ENCODE measurements around the gene KDM6A.
"Not testable (repeated sequence)": the region's sequence is repeated elsewhere in the genome, so short reads cannot be mapped to it uniquely, and the experiment has no call there.

KDM6A gene

DNA sequence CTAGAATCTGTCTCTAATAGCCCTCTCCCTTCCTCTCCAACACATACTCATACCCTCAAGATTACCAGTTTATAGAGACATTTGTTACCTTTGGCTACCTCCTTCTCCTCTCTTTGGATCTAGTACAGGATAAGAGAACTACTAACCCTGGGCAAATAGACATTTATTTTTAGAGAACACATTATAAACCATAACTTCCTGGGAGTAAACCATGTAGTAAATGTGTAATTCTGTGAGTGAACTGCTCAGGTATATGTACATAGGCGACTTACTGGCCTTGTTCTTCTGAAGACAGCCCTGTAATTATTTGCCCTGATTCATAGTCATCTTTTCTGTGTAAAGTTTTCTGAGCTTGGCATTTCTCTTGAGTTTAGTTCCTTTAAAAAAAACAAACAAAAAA is 94.2 kb downstream of the KDM6A start:
- no peak for DNase-seq

DNA sequence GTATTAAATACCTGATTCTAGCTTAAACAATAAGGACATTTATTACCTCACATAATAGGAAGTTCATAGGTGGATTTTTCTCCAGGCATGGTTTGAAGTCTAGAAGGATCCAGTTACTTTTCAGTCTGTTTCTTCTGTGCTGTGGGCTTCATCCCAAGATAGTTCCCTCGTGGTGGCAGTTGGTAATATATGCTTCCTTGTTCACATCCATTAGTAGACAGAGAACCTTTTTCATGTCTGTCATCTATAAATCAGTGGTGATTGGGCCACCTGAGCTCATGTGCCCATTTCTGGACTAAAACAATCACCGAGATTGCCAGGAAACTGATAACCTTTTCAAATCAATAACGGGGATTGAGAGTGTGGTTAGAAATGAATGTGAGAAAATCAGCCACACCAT is 97.7 kb downstream of the KDM6A start:
- DNase-seq: no peak

DNA sequence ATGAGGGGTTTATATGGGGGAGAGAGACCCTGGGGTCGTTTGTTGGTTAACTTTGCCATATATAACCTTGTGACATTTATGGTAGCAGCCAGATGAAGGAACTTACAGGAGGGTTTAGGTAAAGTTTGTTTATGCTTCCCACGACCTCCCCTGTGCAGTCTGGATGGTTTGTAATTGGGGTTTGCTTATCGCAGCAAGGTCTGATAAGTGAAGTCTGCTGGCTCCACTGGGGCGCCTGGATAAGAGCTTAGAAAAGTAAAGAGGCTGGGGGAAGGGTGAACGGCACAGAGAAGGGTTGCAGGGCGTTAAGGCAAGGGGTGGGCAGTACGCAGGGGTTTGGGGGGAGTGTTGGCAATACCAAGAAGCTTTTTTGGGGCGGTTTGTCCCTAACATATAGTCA is 98.7 kb downstream of the KDM6A start:
- DNase-seq: no peak

DNA sequence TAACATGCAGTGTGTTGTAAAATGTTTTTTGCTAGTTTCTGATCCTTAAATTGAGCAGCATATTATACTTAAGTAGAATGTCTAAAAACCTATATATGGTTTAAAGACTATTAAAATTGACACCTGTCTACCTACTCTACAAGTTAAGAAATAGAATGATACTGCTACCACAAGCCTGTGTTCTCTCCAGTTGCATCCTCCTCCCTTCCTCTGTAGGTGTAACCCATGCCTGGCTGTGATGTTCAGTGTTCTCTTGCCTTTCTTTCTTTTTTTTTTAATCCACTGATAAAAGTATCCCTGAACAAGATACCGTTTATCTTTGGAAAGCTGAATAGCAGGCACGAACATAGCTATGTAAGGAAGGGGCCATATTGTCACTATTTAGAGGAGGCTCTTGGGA is 99.1 kb downstream of the KDM6A start:
- no peak for DNase-seq

DNA sequence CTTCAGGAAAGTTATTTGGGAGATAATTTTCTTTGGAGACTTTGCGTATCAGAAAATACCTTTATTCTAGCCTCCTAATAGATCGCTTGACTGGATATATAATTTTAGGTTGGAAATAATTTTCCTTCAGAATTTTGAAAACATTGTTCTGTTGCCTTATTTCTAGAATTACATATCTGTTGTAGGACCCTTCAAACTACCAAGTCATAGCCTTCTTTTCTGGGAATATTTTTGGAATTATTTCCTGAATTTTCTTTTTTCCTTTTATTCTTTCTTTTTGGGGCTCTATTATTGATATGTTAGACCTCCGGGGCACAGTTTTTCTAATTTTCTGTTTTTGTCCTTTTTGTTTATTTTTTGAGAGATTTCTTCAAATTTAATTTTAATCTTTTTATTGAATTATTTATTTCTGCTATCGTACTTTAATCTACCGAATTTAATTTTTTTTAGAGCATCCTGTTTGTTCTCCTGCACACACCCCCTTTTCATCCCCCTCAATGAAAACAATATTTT is 100.5 kb downstream of the KDM6A start:
- no peak for DNase-seq

DNA sequence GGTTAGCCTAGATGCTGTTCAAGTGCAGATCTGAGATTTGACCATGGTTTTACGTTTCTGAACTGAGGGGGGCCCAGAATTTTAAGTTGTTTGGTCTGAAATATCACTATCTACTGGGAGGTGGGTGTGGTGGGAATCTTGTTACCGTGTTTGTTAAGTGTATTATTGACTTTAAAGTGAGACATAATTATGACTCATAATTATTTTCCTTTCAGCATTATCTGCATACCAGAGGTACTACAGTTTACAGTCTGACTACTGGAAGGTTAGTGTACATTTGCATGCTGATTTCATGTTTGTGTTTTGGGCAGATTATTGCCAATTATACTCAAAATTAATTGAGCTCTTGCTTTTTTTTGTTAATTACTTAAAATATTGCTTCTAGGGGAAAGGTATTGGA is 101.5 kb downstream of the KDM6A start:
- no peak for DNase-seq

DNA sequence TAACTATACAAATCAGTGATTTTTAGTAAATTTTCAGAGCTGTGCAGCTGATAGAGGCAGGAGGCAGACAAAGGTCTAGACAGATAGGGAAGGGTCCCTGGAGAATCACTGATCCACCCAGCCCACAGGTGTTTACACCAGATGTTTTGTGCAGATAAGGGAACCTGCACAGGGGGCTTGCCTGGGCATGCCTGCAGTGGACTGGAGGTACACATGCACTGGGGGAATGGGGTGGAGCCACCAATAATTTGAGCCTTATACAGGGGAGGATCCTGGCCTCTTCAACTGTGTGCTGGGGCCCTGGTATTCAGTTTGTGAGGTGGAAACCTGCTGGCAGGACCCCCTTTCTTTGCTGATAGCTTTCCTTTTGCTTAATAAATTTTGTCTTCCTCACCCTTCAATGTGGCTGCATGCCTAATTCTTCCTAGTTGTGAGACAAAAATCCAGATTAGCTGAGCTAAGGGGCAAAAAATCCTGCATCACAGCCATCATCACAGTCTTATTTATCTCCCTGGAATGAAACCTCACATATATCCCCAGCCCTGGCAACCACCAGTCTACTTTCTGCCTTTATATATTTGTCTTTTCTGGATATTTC is 102.8 kb downstream of the KDM6A start:
- DNase-seq: no peak

- DNase-seq: no peak
These were observed 106.0 kb downstream of the KDM6A start for GRCh38 chrX:44978976-44979375.

GRCh38 chrX:44980403-44980802 is 107.4 kb downstream of the KDM6A start:
- no peak for DNase-seq

GRCh38 chrX:44980883-44981282 is 107.9 kb downstream of the KDM6A start:
- DNase-seq: no peak

GRCh38 chrX:44989995-44990770 is 117.2 kb downstream of the KDM6A start:
- DNase-seq: no peak

DNA sequence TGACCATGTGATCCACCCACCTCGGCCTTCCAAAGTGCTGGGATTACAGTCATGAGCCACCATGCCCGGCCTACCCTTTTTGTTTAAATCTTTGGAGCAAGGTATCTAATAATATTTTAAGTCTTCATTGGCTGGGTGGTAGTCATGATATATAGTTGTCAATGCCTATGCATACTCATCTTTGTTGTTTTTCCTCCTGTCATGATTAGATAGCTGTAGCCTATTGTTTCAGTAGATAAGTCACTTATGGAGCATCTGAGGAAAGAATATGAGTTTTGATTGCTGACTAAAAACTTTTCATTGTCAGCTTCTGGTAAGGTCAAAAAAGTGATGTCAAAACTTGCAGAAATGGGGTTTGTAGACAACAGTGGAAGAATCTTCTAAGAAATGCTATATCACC is 119.8 kb downstream of the KDM6A start:
- no peak for DNase-seq

GRCh38 chrX:44996277-44996676 is 123.3 kb downstream of the KDM6A start:
- no peak for DNase-seq

DNA sequence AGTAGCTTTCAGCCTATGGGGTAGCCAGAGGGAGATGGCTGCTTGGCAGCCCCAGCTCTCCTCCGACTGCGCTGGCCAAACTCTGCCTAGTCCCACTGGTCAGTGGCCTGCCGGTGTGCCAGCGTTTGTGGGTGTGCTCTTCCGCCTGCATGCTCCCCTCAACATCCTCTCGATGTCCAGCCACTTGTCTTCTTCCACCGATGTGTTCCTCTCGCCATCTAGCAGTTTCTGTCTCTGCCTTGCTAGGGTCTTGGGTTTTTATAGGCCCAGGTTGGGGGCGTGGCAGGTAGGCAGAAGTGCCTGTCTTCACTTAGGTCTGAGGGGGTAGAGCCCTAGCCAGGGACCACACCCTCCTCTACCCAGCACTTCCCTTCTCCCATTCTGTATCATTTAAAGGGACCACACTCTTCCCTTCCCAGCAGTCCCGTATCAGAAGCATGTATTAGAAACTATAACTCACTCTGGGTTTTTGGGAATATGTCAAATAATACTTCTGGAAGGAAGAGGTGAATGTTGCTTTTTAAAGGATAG is 124.4 kb downstream of the KDM6A start:
- DNase-seq: no peak

- DNase-seq: no peak
These were observed 124.9 kb downstream of the KDM6A start for GRCh38 chrX:44997888-44998287.

DNA sequence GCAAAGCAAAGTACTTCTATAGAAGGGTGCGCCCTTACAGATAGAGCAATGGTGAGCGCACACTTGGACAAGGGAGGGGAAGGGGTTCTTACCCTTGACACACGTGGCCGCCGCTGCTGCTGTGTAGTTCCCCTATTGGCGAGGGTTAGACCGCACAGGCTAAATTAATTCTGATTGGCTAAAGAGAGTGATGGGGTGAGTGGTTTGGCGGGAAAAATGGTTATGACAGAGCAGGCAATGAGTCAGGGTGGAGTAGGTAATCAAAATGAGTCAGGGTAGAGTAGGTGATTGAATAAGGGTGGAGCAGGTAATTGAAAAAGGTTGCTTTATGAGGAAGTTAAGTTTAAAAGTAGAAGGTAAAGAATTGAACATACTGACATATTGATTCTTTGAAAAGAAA is 126.2 kb downstream of the KDM6A start:
- not testable (repeated sequence) for DNase-seq

- not testable (repeated sequence) for DNase-seq
These were observed 126.9 kb downstream of the KDM6A start for GRCh38 chrX:44999872-45000271.

- no peak for DNase-seq
These were observed 128.1 kb downstream of the KDM6A start for GRCh38 chrX:45001048-45001447.

DNA sequence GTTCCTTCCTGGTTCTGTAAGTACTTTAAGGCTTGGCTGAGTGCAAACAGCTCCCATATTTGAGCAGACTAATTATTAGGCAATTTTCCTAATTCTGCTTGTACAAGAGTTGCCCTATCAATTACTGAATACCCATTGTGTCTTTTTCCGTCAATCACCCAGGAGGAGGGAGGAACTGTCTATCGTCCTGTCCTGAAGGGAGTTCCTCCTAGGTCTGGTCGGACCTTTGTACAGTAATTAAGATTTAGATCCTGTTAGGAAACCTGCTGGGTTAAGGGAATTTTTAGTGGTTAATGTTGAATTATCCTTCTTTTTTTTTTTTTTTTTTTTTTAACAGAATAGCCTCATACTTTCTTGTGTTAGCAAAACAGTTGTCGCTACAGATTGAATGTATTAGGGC is 130.1 kb downstream of the KDM6A start:
- DNase-seq: no peak

DNA sequence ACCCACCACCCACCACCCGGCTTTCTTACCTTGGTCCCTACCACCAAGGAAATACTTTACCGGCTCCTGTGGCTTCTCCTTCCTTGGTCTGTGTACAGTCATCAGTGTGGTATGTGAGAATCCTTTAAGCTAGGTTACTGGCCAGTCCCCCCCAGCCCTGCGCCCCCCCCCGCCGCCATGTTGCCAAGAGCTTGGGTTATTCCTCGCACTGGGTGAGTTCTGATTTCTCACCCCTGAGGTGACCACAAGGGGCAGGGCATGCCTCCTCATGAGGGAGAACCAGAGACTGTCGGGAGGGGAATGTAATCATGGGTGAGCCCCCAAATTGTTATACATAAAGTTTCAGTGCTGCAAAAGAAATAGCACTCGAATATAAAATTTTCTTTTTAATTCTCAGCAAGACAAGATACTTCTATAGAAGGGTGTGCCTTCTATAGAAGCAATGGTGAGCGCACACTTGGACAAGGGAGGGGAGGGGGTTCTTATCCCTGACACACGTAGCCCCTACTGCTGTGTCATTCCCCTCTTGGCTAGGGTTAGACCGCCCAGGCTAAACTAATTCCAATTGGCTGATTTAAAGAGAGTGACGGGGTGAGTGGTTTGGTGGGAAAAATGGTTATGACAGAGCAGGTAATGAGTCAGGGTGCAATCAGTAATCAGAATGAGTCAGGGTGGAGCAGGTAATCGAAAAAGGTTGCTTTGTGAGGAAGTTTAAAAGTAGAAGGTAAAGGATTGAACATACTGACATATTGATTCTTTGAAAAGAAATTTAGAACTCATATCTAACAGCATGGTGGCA is 133.2 kb downstream of the KDM6A start:
- no peak for DNase-seq

DNA sequence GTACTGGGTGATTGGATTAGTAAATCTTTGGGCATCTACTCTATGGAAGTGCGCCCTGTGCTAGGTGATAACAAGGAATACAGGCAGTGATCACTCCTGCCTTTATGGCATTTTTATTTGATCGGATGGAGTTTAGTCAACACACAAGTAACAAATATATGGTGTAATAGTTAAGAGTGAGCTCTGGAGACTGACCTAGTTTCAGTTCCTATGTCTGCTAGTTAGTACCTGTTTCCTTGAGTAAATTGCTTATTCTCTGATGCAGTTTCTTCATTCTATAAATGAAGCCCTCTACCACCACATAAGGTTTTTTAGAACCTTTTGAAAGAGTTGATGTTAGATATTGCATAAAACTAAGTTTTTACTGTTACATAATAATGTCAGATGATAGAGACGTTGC is 134.6 kb downstream of the KDM6A start:
- DNase-seq: no peak

DNA sequence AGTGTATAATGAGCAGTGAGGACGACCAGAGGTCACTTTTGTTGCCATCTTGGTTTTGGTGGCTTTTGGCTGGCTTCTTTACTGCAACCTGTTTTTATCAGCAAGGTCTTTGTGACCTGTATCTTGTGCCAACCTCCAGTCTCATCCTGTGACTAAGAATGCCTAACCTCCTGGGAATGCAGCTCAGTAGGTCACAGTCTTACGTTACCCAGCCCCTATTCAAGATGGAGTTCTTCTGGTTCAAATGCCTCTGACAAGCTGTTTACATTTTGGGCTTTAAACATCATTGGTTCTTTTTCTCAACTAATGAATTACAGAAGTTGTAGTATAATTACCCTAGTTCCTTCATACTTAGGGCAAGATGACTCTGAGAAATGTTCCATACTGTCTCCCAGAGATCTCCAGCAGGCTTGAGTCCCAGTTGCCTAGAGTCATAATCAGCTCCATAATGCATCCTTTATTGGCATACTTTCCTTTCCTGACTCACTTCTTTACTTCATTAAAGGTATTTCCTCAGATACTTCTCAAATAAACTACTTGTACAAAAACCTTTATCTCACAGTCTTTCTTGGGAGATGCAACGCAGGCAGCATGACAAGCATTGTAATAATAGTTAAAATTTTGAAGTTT is 136.5 kb downstream of the KDM6A start:
- DNase-seq: no peak

DNA sequence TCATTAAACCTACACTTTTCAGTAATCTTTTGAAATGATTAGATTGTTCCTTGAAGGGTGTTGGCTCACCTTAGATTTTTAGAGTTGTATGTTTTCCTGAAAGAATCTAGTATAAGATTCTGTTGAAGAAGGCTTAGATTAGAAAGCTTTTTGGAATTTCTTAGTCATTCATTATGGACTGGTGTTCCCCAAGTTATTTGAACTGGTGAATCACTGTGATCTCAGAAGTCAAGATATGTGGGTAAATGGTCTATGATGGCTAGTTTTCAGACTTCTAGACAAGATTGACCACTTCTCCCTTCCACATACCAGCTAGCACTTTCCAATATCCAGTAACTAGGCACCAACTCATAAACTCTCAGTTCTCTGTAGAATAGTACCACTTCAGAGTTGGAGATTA is 138.1 kb downstream of the KDM6A start:
- no peak for DNase-seq
